ENCODE data around the gene EXOC6. TPM values are rescaled to one million over a fixed set of nuclear protein-coding genes. Genes with fewer than 3 reads are reported as not detected.
A peak's percentile ranks its signal among the peaks of the same experiment; 100 is the strongest.

The EXOC6 gene
- total RNA-seq, 1 donor from 2014 or later, result 19.6 TPM

GRCh38 chr10:92993699-92994272 lies 145.5 kb downstream of the EXOC6 start:
- ATAC-seq (no peak), DNase-seq (no peak)
- no peak overlapping the region for H3K4me3 ChIP-seq
- no peaks in the 10 kb centered on the region for H3K27me3 ChIP-seq (ENCODE audit: low read depth)
- intact Hi-C loops (cut with DNase I), result no loop called here
- no peaks in the 10 kb centered on the region for H3K36me3 ChIP-seq
- H3K4me1 ChIP-seq, result no peaks in the 10 kb centered on the region
- TF ChIP-seq CTCF (IDR thresholded peaks at IDR 0.05), result no peak
- no peaks in the 10 kb centered on the region for H3K9me3 ChIP-seq
- no peak overlapping the region for H3K27ac ChIP-seq

GRCh38 chr10:92995509-92995908 lies 147.2 kb downstream of the EXOC6 start:
- H3K4me1 ChIP-seq, result no peaks in the 10 kb centered on the region
- no peak overlapping the region for H3K4me3 ChIP-seq
- DNase-seq (no peak), ATAC-seq (no peak)
- no peaks in the 10 kb centered on the region for H3K27me3 ChIP-seq (ENCODE audit: low read depth)
- H3K27ac ChIP-seq, result no peak overlapping the region
- intact Hi-C loops (cut with DNase I), result no loop called here
- no peak for TF ChIP-seq CTCF (IDR thresholded peaks at IDR 0.05)
- H3K9me3 ChIP-seq, result no peaks in the 10 kb centered on the region
- no peaks in the 10 kb centered on the region for H3K36me3 ChIP-seq

- Histone ChIP-seq H3K4me1 (no peaks in the 10 kb centered on the region), H3K4me3 (no peak overlapping the region), H3K36me3 (no peaks in the 10 kb centered on the region), H3K27ac (no peak overlapping the region), H3K9me3 (no peaks in the 10 kb centered on the region), H3K27me3 (ENCODE audit: low read depth) (no peaks in the 10 kb centered on the region)
- DNase-seq (no peak), ATAC-seq (no peak)
- no peak for TF ChIP-seq CTCF (IDR thresholded peaks at IDR 0.05)
- intact Hi-C loops (cut with DNase I), result no loop called here
These were observed 149.3 kb downstream of the EXOC6 start for GRCh38 chr10:92997620-92998019.

- ATAC-seq, result no peak
- Histone ChIP-seq H3K4me3 (no peak overlapping the region), H3K4me1 (no peaks in the 10 kb centered on the region), H3K9me3 (no peaks in the 10 kb centered on the region), H3K27ac (no peak overlapping the region), H3K27me3 (ENCODE audit: low read depth) (no peaks in the 10 kb centered on the region), H3K36me3 (no peaks in the 10 kb centered on the region)
- TF ChIP-seq CTCF (IDR thresholded peaks at IDR 0.05), result no peak
- no peak for DNase-seq
- intact Hi-C loops (cut with DNase I), result no loop called here
These were observed 150.9 kb downstream of the EXOC6 start for GRCh38 chr10:92999191-92999590.

GRCh38 chr10:93006435-93007039 lies 158.2 kb downstream of the EXOC6 start:
- intact Hi-C loops (cut with DNase I), result no loop called here
- Histone ChIP-seq H3K27ac (no peak overlapping the region), H3K9me3 (no peaks in the 10 kb centered on the region), H3K36me3 (no peaks in the 10 kb centered on the region), H3K4me3 (no peak overlapping the region), H3K27me3 (ENCODE audit: low read depth) (no peaks in the 10 kb centered on the region), H3K4me1 (no peaks in the 10 kb centered on the region)
- ATAC-seq (no peak), DNase-seq (no peak)
- TF ChIP-seq CTCF (IDR thresholded peaks at IDR 0.05), result peak; percentile 59

All from lower lobe of right lung (tissue), 2 donors.